GM23248 (cell line): ENCODE data around the gene SCNN1A. TPM values are rescaled to one million over a fixed set of nuclear protein-coding genes. Genes with fewer than 3 reads are reported as not detected.
A peak's percentile ranks its signal among the peaks of the same experiment; 100 is the strongest.

Experiments used
- DNase-seq: peaks from one replicate; pipeline ENCODE4 v3.0.0-alpha.2; 2015
- H2AFZ ChIP-seq: fragments of 200-600 bp; sonication (generic); 2 replicates; pipeline ENCODE4 v1.6.1; 2016; ENCODE audit warnings: antibody characterized with exemption
- H3F3A ChIP-seq: fragments of 200-600 bp; sonication (generic); 2 replicates; pipeline ENCODE4 v1.6.1; 2016; ENCODE audit warnings: mild to moderate bottlenecking, antibody characterized with exemption, mixed run types; ENCODE audit not compliant: insufficient read depth
- H3K27ac ChIP-seq: fragments of 200-600 bp; sonication (generic); 2 replicates; pipeline ENCODE4 v1.5.1; 2016; ENCODE audit warnings: mild to moderate bottlenecking
- H3K27me3 ChIP-seq: fragments of 200-600 bp; sonication (generic); replicated peaks from 2 replicates; pipeline ENCODE4 v1.6.1; 2016; ENCODE audit warnings: mild to moderate bottlenecking; ENCODE audit not compliant: insufficient read depth
- H3K36me3 ChIP-seq: fragments of 200-600 bp; sonication (generic); 2 replicates; pipeline ENCODE4 v1.6.1; 2016; ENCODE audit warnings: low read depth, mild to moderate bottlenecking
- H3K4me1 ChIP-seq: fragments of 200-600 bp; sonication (generic); 2 replicates; pipeline ENCODE4 v1.6.1; 2016; ENCODE audit warnings: mild to moderate bottlenecking; ENCODE audit not compliant: insufficient read depth
- H3K4me2 ChIP-seq: fragments of 200-600 bp; sonication (generic); one replicate; pipeline ENCODE4 v1.6.1; 2016; ENCODE audit warnings: mild to moderate bottlenecking; ENCODE audit not compliant: unreplicated experiment
- H3K4me3 ChIP-seq: fragments of 200-600 bp; sonication (generic); 2 replicates; pipeline ENCODE4 v1.5.1; 2016; ENCODE audit warnings: mild to moderate bottlenecking
- H3K79me2 ChIP-seq: fragments of 200-600 bp; sonication (generic); 2 replicates; pipeline ENCODE4 v1.6.1; 2016; ENCODE audit warnings: mild to moderate bottlenecking; ENCODE audit not compliant: insufficient read depth
- H3K9ac ChIP-seq: fragments of 200-600 bp; sonication (generic); 2 replicates; pipeline ENCODE4 v1.6.1; 2016; ENCODE audit warnings: mild to moderate bottlenecking
- H3K9me2 ChIP-seq: fragments of 200-600 bp; sonication (generic); 2 replicates; pipeline ENCODE4 v1.6.1; 2016; ENCODE audit warnings: mixed run types, mild to moderate bottlenecking, moderate library complexity; ENCODE audit not compliant: insufficient read depth
- H3K9me3 ChIP-seq: fragments of 200-600 bp; sonication (generic); one replicate; pipeline ENCODE4 v1.6.1; 2017; ENCODE audit warnings: low read depth
- H4K20me1 ChIP-seq: fragments of 200-600 bp; sonication (generic); 2 replicates; pipeline ENCODE4 v1.6.0; 2016; ENCODE audit not compliant: insufficient read depth
- EZH2 ChIP-seq: fragments of 200-600 bp; sonication (generic); IDR thresholded peaks from 2 replicates; pipeline ENCODE4 v1.6.1; 2018; ENCODE audit warnings: antibody characterized with exemption, mild to moderate bottlenecking; ENCODE audit not compliant: insufficient read depth, poor library complexity, severe bottlenecking
- EZH2phosphoT487 ChIP-seq: fragments of 200-600 bp; sonication (generic); IDR thresholded peaks from 2 replicates; pipeline ENCODE4 v1.6.1; 2018; ENCODE audit warnings: antibody characterized with exemption, moderate library complexity, mild to moderate bottlenecking, low read depth; ENCODE audit not compliant: insufficient read depth
- WGBS, 2 experiments: methylation state at CpG; one replicate each; pipeline ENCODE4 v1.1.6; 2015 to 2017; ENCODE audit warnings: low lambda C conversion rate in 2 of 2, low coverage in 1 of 2; ENCODE audit errors: missing lambda C conversion rate in 2 of 2; 5-methylcytosine and 5-hydroxymethylcytosine counted together
- in situ Hi-C: fragments of 300-500 bp; cut with MboI; formaldehyde crosslinking; loops from 2 replicates; pipeline ENCODE4 v1.15.0; 2020
- polyA plus RNA-seq: library from polyadenylated mRNA; unstranded; fragments of >200 nt; fragmentation: Nextera tagmentation; extraction: Ambion mirVana; gene quantifications from 2 replicates; pipeline ENCODE4 v1.2.1, GENCODE V29; 2016
- small RNA-seq: library from RNA; depleted of rRNA; stranded (forward); fragments of <200 nt; gene quantifications from one replicate; pipeline ENCODE3, GENCODE V24; 2014; ENCODE audit warnings: low read depth, low replicate concordance
- total RNA-seq: library from RNA; depleted of rRNA; stranded (reverse); fragments of >200 nt; shearing (Covaris generic); gene quantifications from 2 replicates; pipeline ENCODE4 v1.2.3, GENCODE V29; 2014; rRNA removed

The SCNN1A gene
- total and polyA plus RNA-seq, 2 experiments from 2014 or later = 0.59 to 0.76 TPM

- Histone ChIP-seq H2AFZ (0 out of 2 replicates have a peak overlapping the region, but pooled peaks have one; percentile 2), H3K27me3 (no peaks in the 10 kb centered on the region), H3K9me2 (no peaks in the 10 kb centered on the region), H3K9ac (no peak overlapping the region), H3K36me3 (no peaks in the 10 kb centered on the region), H3K27ac (no peak overlapping the region), H3F3A (peaks cover 21% of the 10 kb centered on the region; the same call in 1 of the 2 replicates), H3K4me2 (no peak overlapping the region), H4K20me1 (no peaks in the 10 kb centered on the region), H3K79me2 (no peaks in the 10 kb centered on the region), H3K4me1 (peaks cover 30% of the 10 kb centered on the region), H3K4me3 (no peak overlapping the region), H3K9me3 (no peaks in the 10 kb centered on the region)
- in situ Hi-C loops = no loop called here
- no peak for DNase-seq
- TF ChIP-seq EZH2 = no peak
- TF ChIP-seq EZH2phosphoT487 = no peak
- 87 to 88% methylated on average over 9 to 10 of the region's 10 CpGs for WGBS, 2 experiments
Measured at GRCh38 chr12:6297170-6297569, 78.2 kb downstream of the SCNN1A start.

Small RNAs within 50 kb of the gene (small RNA-seq; reads per million reads assigned to genes)
- gene RN7SL391P = not detected

Other genes starting within 250 kb of the SCNN1A start
- 24.7 and 28.6 TPM in 2 replicates for gene CD9, start 175.2 kb downstream of the SCNN1A start, total RNA-seq
- 45.1 and 46.9 TPM in 2 replicates for gene CD9, start 175.2 kb downstream of the SCNN1A start, polyA plus RNA-seq
- gene PLEKHG6, start 64.9 kb downstream of the SCNN1A start, total RNA-seq = not detected in 2 replicates
- 0.30 TPM in 1 of 2 replicates, not detected in the other for gene PLEKHG6, start 64.9 kb downstream of the SCNN1A start, polyA plus RNA-seq
- 247 and 343 TPM in 2 replicates for gene TNFRSF1A, start 33.5 kb downstream of the SCNN1A start, total RNA-seq
- 183 and 197 TPM in 2 replicates for gene TNFRSF1A, start 33.5 kb downstream of the SCNN1A start, polyA plus RNA-seq
- 147 TPM in 2 replicates for gene LTBR, start 8.6 kb upstream of the SCNN1A start, total RNA-seq
- gene LTBR, start 8.6 kb upstream of the SCNN1A start, polyA plus RNA-seq = 113 and 117 TPM in 2 replicates
- not detected in 2 replicates for gene CD27, start 69.4 kb upstream of the SCNN1A start, total RNA-seq
- 0.28 and 0.32 TPM in 2 replicates for gene CD27, start 69.4 kb upstream of the SCNN1A start, polyA plus RNA-seq
- gene TAPBPL, start 76.5 kb upstream of the SCNN1A start, total RNA-seq = 7.8 and 8.1 TPM in 2 replicates
- 9.2 and 9.4 TPM in 2 replicates for gene TAPBPL, start 76.5 kb upstream of the SCNN1A start, polyA plus RNA-seq
- 5.0 and 17.3 TPM in 2 replicates for gene VAMP1, start 95.1 kb upstream of the SCNN1A start, total RNA-seq
- 7.8 and 9.8 TPM in 2 replicates for gene VAMP1, start 95.1 kb upstream of the SCNN1A start, polyA plus RNA-seq
- gene MRPL51, start 117.7 kb upstream of the SCNN1A start, total RNA-seq = 29.8 and 68.3 TPM in 2 replicates
- gene MRPL51, start 117.7 kb upstream of the SCNN1A start, polyA plus RNA-seq = 286 and 301 TPM in 2 replicates
- 26.3 and 46.8 TPM in 2 replicates for gene NCAPD2, start 118.5 kb upstream of the SCNN1A start, total RNA-seq
- gene NCAPD2, start 118.5 kb upstream of the SCNN1A start, polyA plus RNA-seq = 15.5 and 17.6 TPM in 2 replicates
- gene GAPDH, start 159.0 kb upstream of the SCNN1A start, total RNA-seq = 6,196 and 7,726 TPM in 2 replicates
- gene GAPDH, start 159.0 kb upstream of the SCNN1A start, polyA plus RNA-seq = 7,868 and 8,138 TPM in 2 replicates
- gene IFFO1, start 180.5 kb upstream of the SCNN1A start, total RNA-seq = 18.0 and 19.7 TPM in 2 replicates
- 14.5 and 19.2 TPM in 2 replicates for gene IFFO1, start 180.5 kb upstream of the SCNN1A start, polyA plus RNA-seq
- 44.3 TPM in 2 replicates for gene NOP2, start 192.7 kb upstream of the SCNN1A start, total RNA-seq
- gene NOP2, start 192.7 kb upstream of the SCNN1A start, polyA plus RNA-seq = 27.0 and 31.8 TPM in 2 replicates
- gene CHD4, start 231.8 kb upstream of the SCNN1A start, total RNA-seq = 148 and 171 TPM in 2 replicates
- gene CHD4, start 231.8 kb upstream of the SCNN1A start, polyA plus RNA-seq = 61.5 and 72.1 TPM in 2 replicates